SH-SY5Y (cell line): ENCODE results near the gene SETD1B.

Source experiments
- GATA2 ChIP-seq: IDR thresholded peaks from 2 replicates; pipeline ENCODE4 v1.6.1; 2011; ENCODE audit warnings: mild to moderate bottlenecking, low read depth, low read length
- GATA3 ChIP-seq: IDR thresholded peaks from 2 replicates; pipeline ENCODE4 v1.6.1; 2011; ENCODE audit warnings: low read depth, mild to moderate bottlenecking, low read length, moderate library complexity

Gene SETD1B

DNA sequence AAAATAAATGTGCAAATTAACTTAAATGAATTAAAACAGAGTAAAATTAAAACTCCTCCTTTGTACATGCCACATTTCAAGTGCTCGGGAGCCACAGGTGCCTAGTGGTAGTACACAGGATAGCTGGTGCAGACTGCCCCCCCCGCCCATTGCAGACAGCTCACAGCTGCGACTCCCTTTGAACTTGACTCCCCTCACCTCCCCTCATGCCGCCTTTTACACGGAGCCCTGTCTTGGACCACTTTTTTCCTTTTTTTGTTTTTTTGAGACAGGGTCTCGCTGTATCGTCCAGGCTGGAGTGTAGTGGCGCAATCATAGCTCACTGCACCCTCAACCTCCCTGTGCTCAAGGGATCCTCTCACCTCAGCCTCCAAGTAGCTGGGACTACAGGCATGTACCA, 11.5 kb downstream of the SETD1B start:
- TF ChIP-seq GATA2 = no peak
- no peak for TF ChIP-seq GATA3

DNA sequence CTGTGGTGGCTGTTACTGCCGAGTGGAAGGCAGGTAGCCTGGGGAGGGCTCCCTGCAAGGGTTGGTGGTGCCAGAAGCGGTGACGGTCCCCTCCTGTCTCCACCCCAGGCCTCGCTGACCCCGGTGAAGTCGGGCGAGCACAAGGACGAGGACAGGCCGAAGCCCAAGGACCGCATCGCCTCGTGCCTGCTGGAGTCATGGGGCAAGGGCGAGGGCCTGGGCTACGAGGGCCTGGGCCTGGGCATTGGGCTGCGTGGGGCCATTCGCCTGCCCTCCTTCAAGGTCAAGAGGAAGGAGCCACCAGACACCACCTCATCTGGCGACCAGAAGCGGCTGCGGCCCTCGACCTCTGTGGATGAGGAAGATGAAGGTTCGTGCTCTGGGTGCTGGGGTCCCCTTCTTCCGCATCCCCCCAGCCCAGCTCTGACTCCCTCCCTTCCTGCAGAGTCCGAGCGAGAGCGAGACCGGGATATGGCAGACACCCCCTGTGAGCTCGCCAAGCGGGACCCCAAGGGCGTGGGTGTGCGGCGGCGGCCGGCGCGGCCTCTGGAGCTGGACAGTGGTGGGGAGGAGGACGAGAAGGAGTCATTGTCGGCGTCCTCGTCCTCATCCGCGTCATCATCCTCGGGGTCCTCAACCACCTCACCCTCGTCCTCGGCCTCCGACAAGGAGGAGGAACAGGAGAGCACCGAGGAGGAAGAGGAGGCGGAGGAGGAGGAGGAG, 13.3 kb downstream of the SETD1B start:
- no peak for TF ChIP-seq GATA3
- no peak for TF ChIP-seq GATA2

DNA sequence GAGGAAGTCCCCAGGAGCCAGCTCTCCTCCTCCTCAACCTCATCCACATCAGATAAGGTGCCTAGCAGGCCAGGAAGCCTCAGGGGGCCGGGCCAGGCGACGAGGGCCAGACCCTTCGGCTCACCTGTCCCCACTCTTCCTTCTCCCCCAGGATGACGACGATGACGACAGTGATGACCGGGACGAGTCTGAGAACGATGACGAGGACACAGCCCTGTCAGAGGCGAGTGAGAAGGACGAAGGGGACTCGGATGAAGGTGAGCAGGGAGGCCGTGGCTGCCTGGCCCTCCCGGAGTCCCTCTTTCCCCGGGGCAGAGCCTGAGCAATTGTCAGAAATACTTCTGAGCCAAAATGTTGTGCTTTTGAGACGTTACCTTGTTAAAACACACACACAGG, 13.8 kb downstream of the SETD1B start:
- TF ChIP-seq GATA3 = no peak

DNA sequence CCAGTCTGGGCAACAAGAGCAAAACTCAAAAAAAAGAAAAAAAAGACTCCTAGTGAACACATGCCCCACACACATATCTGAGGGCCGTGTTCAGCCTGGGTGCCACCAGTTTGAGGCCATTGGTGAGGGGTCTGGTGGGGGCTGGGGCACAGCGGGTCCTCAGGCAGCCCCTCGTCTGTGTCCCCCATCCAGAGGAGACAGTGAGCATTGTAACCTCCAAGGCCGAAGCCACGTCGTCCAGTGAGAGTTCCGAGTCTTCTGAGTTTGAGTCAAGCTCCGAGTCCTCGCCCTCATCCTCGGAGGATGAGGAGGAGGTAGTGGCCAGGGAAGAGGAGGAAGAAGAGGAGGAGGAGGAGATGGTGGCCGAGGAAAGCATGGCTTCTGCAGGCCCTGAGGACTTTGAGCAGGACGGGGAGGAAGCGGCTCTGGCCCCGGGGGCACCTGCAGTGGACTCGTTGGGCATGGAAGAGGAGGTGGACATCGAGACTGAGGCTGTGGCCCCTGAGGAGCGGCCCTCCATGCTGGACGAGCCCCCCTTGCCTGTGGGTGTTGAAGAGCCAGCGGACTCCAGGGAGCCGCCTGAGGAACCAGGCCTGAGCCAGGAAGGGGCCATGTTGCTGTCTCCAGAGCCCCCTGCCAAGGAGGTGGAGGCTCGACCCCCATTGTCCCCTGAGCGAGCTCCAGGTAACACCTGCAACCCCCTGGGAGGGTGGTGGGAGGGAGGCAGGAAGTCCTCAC, 15.6 kb downstream of the SETD1B start:
- TF ChIP-seq GATA2 (no peak), GATA3 (no peak)

DNA sequence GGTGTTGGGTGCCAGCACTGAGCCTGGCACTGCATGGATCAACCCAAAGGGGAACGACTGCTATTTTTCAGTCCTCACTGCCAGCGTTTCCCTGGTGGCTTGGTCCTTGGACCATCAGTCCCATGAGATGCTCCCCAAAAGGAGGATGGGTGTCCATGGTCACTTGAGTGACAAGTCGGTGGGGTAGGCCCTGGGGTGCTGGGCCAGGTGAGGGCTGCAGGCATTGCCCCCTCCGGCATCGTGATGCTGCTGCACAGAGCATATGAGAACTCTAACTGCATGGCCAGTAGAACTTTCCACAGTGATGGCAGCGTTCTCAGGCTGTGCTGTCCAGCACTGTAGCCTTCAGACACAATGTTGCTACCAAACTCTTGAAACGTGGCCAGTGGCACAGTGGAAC, 16.2 kb downstream of the SETD1B start:
- TF ChIP-seq GATA2 (no peak), GATA3 (no peak)

DNA sequence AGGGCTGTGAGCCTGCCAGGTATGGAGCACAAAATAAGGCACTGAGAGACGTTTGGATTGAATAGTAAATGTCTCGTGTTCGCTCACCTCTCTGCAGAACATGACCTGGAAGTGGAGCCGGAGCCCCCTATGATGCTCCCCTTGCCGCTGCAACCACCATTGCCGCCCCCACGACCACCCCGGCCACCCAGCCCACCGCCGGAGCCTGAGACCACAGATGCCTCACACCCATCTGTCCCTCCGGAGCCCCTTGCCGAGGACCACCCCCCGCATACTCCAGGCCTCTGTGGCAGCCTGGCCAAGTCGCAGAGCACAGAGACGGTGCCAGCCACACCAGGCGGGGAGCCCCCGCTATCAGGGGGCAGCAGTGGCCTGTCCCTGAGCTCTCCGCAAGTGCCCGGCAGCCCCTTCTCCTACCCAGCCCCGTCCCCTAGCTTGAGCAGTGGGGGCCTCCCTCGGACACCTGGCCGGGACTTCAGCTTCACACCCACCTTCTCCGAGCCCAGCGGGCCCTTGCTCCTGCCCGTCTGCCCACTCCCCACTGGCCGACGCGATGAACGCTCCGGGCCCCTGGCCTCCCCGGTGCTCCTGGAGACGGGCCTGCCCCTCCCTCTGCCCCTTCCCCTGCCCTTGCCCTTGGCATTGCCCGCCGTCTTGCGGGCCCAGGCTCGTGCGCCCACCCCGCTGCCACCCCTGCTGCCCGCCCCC, 18.7 kb downstream of the SETD1B start:
- TF ChIP-seq GATA3 (no peak), GATA2 (no peak)

DNA sequence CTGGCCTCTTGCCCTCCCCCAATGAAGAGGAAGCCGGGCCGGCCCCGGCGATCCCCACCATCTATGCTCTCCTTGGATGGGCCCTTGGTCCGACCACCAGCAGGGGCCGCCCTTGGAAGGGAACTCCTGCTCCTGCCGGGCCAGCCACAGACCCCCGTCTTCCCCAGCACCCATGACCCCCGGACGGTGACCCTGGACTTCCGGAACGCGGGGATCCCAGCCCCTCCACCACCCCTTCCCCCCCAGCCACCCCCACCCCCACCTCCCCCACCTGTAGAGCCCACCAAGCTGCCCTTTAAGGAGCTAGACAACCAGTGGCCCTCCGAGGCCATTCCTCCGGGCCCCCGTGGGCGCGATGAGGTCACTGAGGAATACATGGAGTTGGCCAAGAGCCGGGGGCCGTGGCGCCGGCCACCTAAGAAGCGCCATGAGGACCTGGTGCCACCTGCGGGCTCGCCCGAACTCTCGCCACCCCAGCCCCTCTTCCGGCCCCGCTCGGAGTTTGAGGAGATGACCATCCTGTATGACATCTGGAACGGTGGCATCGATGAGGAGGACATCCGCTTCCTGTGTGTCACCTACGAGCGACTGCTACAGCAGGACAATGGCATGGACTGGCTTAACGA, 19.4 kb downstream of the SETD1B start:
- TF ChIP-seq GATA2 (no peak), GATA3 (no peak)

DNA sequence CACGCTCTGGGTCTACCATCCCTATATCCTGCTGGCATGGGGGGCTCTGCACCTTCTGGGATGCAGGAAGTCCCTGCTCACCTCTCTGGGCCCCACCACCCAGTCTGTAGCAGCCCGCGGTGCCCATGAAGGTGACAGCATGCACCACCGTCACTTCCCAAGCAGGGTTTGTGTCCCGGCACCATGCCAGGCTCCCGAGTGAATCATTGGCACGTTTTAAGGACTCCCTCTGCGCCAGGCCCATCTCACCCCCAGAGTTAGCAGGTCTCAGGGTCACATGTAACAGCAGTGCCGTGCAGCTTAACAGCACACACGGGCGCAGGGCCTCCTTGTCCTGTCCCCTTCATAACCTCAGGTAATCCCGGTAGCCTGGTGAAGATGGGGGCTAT, 19.9 kb downstream of the SETD1B start:
- TF ChIP-seq GATA2 = no peak
- no peak for TF ChIP-seq GATA3

DNA sequence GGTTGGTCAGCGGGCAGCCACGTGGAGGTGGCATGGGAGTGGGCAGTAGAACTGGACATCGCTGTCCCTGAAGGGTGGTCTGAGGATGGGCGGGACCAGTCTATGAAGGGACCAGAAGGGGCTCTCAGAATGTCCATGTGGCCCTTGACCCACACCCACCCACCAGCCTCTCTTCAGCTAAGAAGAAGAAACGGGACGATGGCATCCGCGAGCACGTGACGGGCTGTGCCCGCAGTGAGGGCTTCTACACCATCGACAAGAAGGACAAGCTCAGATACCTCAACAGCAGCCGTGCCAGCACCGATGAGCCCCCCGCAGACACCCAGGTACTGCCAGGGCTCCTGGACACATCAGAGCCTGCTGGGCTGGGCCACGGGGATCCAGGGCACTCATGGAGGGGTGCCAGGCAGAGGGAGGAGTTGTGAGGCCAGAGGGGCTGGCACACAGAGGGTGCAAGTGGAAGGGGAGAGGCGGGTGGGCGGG, 21.3 kb downstream of the SETD1B start:
- TF ChIP-seq GATA3 (no peak), GATA2 (no peak)

DNA sequence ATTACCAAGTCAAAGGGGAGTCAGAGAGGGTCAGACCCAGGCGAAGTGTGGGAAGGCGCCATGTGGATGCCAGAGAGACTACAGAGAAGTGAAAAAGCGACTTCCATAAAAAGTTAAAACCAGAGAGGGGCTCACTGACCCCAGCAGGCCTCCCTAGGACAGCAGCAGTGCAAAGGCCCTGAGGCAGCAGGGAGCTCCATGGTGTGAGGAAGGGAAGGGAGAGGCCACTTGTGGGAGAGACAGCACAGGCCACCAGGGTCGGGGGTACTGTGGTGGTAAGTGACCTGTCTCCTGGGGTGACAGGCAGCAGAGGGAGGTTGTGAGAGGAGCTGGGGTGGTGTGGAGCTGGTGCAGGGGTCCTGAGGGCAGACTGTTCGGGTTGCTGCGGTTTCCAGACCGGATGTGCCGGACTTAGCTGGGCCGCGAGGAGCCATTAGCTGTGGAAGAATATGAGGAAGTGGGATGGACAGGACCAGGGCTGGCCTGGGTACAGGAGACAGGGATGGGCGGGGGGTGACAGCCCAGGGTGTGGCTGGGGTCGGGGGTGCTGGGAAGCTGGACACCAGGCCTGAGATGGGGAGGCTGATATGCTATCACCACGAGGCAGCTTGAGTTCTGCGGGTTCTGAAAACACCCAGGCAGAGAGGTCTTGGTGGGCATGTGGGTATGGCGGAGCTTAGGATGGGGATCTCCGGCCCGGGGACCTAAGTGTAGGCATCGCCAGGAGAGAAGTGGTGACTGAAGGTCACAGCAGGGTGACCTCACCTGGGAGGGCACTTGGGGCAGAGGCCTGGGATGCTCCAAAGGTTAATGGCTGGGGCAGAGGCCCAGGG, 22.7 kb downstream of the SETD1B start:
- no peak for TF ChIP-seq GATA3
- no peak for TF ChIP-seq GATA2

DNA sequence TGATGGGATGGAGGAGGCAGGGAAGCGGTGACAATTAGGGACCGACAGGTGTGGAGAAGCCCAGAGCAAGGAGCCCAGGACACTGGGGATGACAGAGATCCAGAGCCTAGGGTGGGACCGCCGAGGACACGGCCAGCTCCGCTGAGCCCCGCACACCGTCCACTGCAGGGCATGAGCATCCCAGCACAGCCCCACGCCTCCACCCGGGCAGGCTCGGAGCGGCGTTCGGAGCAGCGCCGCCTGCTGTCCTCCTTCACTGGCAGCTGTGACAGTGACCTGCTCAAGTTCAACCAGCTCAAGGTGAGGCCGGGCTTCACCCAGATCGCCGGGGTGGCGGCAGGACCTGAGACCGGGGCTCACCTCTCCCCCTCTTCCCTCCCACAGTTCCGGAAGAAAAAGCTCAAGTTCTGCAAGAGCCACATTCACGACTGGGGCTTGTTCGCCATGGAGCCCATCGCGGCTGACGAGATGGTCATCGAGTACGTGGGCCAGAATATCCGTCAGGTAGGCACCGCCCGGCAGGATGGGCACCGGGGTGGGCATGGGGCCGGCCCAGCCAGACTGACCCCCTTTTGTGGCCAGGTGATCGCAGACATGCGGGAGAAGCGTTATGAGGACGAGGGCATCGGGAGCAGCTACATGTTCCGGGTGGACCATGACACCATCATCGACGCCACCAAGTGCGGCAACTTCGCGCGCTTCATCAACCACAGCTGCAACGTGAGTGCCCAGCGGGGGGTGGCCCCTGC, 23.7 kb downstream of the SETD1B start:
- TF ChIP-seq GATA3 (no peak), GATA2 (no peak)

DNA sequence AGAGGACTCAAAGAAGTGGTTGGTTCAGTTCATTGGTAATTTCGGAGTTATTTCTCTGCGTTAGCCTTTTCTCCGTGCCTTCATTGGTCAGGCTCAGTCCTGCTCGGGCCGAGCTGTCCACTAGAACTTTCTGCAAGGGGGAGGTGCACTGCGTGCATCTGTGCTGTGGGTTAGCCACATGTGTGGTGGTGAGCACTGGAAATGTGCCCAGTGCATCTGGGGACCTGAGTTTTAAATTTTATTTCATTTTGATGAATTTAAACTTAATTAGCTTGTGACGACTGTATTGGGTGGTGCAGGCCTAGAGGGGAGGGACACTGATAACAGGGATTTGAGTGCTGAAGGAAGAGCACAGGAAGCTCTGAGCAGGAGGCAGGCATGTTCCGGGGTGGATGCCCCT, 24.5 kb downstream of the SETD1B start:
- TF ChIP-seq GATA2 = no peak
- no peak for TF ChIP-seq GATA3

DNA sequence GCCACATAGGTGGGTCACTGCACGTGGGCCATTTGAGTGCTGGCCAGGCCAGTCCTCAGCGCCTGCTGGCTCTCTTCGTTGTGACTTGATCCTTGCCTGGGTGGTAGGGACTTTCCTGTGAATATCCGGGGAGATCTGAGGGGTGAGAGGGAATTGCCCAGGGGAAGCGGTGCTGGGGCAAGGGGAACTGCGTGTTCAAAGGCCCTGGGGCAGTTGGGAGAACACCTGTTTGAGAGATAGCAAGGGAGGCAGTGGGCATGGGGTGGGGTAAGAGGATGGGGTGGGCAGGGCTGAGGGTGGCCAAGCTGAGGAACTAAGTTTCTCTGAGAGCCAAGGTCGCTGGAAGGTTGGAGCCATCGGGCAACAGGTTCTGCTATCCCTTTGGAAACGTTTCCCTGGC, 25.0 kb downstream of the SETD1B start:
- no peak for TF ChIP-seq GATA3
- TF ChIP-seq GATA2 = no peak
